GM12878 (cell line): ENCODE data around the gene CNOT6L. TPM values are rescaled to one million over a fixed set of nuclear protein-coding genes. Genes with fewer than 3 reads are reported as not detected.

Source experiments
- ATAC-seq: fragments of 200-7000 bp; cut with Tn5 transposase; 3 replicates; pipeline ENCODE4 v1.9.1; 2020; ENCODE audit warnings: mild to moderate bottlenecking, moderate library complexity
- BruUV-seq: library from RNA; stranded (reverse); fragments of 400-500 nt; replicated peaks from 2 replicates; lab custom pipeline; 2021; lab: Mats Ljungman, UMichigan
- CTCF ChIA-PET: fragments of 300-600 bp; sonication (Branson Sonifier 250); formaldehyde crosslinking; extraction: SDS; loops from one replicate; lab custom pipeline; 2021; ENCODE audit warnings: inconsistent platforms; lab: Yijun Ruan, JAX
- POLR2A ChIA-PET: fragments of 350-600 bp; formaldehyde crosslinking; extraction: SDS; loops from one replicate; lab custom pipeline; 2021; ENCODE audit warnings: inconsistent platforms; lab: Charles Lee
- RAD21 ChIA-PET: fragments of 300-600 bp; sonication (Branson Sonifier 250); formaldehyde crosslinking; loops from one replicate; lab custom pipeline; 2023; ENCODE audit warnings: antibody characterized with exemption; ENCODE audit not compliant: unreplicated experiment; lab: Charles Lee
- SMC1A ChIA-PET: fragments of 300-600 bp; sonication (Branson Sonifier 250); formaldehyde crosslinking; loops from one replicate; lab custom pipeline; 2023; ENCODE audit not compliant: unreplicated experiment, uncharacterized antibody; lab: Charles Lee
- DNase-seq: peaks from one replicate; pipeline ENCODE4 v3.0.0-alpha.2; 2011; ENCODE audit warnings: low read depth, low spot score
- FAIRE-seq: peaks from 3 replicates; lab custom pipeline; 2011; peaks lifted over from hg19 to GRCh38; lab: Jason Lieb, UNC
- H2AFZ ChIP-seq: 2 replicates; pipeline ENCODE4 v1.6.0; 2011; ENCODE audit warnings: low read depth, low read length, control low read depth; ENCODE audit not compliant: control insufficient read depth
- H3K27ac ChIP-seq: 2 replicates; pipeline ENCODE4 v1.5.1; 2011; ENCODE audit warnings: control low read depth; ENCODE audit not compliant: control insufficient read depth, insufficient read depth
- H3K27me3 ChIP-seq, 2 experiments: replicated peaks in 1 of 2; 2 replicates each; pipeline versions ENCODE4 v1.6.0 to v1.6.1; 2011; ENCODE audit warnings: low read length in 1 of 2; ENCODE audit not compliant: control insufficient read depth in 2 of 2, insufficient read depth in 2 of 2
- H3K36me3 ChIP-seq, 2 experiments: 2 replicates each; pipeline ENCODE4 v1.5.1; 2011; ENCODE audit warnings: low read length in 1 of 2; ENCODE audit not compliant: control insufficient read depth in 2 of 2, insufficient read depth in 2 of 2
- H3K4me1 ChIP-seq: 2 replicates; pipeline ENCODE4 v1.6.1; 2011; ENCODE audit warnings: mild to moderate bottlenecking, low read length, moderate library complexity, mixed read lengths; ENCODE audit not compliant: control insufficient read depth, insufficient read depth
- H3K4me2 ChIP-seq: 2 replicates; pipeline ENCODE4 v1.6.0; 2011; ENCODE audit warnings: control low read depth; ENCODE audit not compliant: control insufficient read depth, insufficient read depth
- H3K4me3 ChIP-seq: fragments of 200-600 bp; sonication (generic); 2 replicates; pipeline ENCODE4 v1.5.1; 2016
- H3K79me2 ChIP-seq: 2 replicates; pipeline ENCODE4 v1.6.0; 2011; ENCODE audit warnings: low read length; ENCODE audit not compliant: control insufficient read depth, insufficient read depth
- H3K9ac ChIP-seq: 2 replicates; pipeline ENCODE4 v1.8.0; 2011; ENCODE audit warnings: low read length, control low read depth, mixed read lengths; ENCODE audit not compliant: control insufficient read depth, insufficient read depth
- H3K9me3 ChIP-seq: replicated peaks from 3 replicates; pipeline ENCODE4 v1.5.1; 2011; ENCODE audit warnings: mild to moderate bottlenecking, low read length; ENCODE audit not compliant: control insufficient read depth, insufficient read depth
- H4K20me1 ChIP-seq: 2 replicates; pipeline ENCODE4 v1.6.0; 2011; ENCODE audit not compliant: control insufficient read depth, insufficient read depth
- CBX3 ChIP-seq: fragments of 200-600 bp; sonication (generic); IDR thresholded peaks from 2 replicates; pipeline ENCODE4 v1.6.1; 2016; ENCODE audit warnings: low read depth, borderline replicate concordance
- E2F4 ChIP-seq: IDR thresholded peaks from 2 replicates; pipeline ENCODE4 v1.6.1; 2012; ENCODE audit warnings: low read depth, low read length, improper control_type of control experiment
- E2F8 ChIP-seq: fragments of 450-650 bp; IDR thresholded peaks from 2 replicates; pipeline ENCODE4 v1.6.1; 2018; ENCODE audit warnings: mild to moderate bottlenecking, low read depth, moderate library complexity; ENCODE audit not compliant: partially characterized antibody
- HDAC6 ChIP-seq: fragments of 200-600 bp; sonication (generic); IDR thresholded peaks from one replicate; pipeline ENCODE4 v1.8.0; 2017; ENCODE audit warnings: antibody characterized with exemption; ENCODE audit not compliant: unreplicated experiment
- IKZF1 ChIP-seq: fragments of 450-650 bp; conservative IDR thresholded peaks from 2 replicates; pipeline ENCODE4 v1.6.1; 2017; ENCODE audit warnings: antibody characterized with exemption, mild to moderate bottlenecking
- KAT2A ChIP-seq: conservative IDR thresholded peaks from 2 replicates; pipeline ENCODE4 v1.6.1; 2011; ENCODE audit warnings: low read depth, low read length; ENCODE audit not compliant: control insufficient read depth
- MYB ChIP-seq: fragments of 150-350 bp; IDR thresholded peaks from 2 replicates; pipeline ENCODE4 v1.6.1; 2014; ENCODE audit warnings: mild to moderate bottlenecking, low read depth, low read length, borderline replicate concordance
- NR2C2 ChIP-seq: IDR thresholded peaks from 2 replicates; pipeline ENCODE4 v1.6.1; 2011; ENCODE audit warnings: borderline replicate concordance, low read depth; ENCODE audit not compliant: control insufficient read depth, insufficient read length
- REST ChIP-seq: IDR thresholded peaks from 2 replicates; pipeline ENCODE4 v1.6.1; 2012; ENCODE audit warnings: mild to moderate bottlenecking, low read depth, low read length
- RFX5 ChIP-seq: IDR thresholded peaks from 2 replicates; pipeline ENCODE4 v1.6.1; 2011; ENCODE audit warnings: low read depth, low read length, improper control_type of control experiment
- TARDBP ChIP-seq: IDR thresholded peaks from 2 replicates; pipeline ENCODE4 v1.6.1; 2016; ENCODE audit warnings: borderline replicate concordance
- YBX1 ChIP-seq: fragments of 450-650 bp; IDR thresholded peaks from 2 replicates; pipeline ENCODE4 v1.6.1; 2016; ENCODE audit warnings: antibody characterized with exemption
- ZSCAN29 ChIP-seq: fragments of 450-650 bp; IDR thresholded peaks from 2 replicates; pipeline ENCODE4 v1.6.1; 2017; ENCODE audit warnings: mild to moderate bottlenecking, moderate library complexity
- WGBS: methylation state at CpG from one replicate; pipeline ENCODE4 v1.1.6; 2016; ENCODE audit warnings: low lambda C conversion rate; ENCODE audit not compliant: insufficient replicate concordance, insufficient coverage; ENCODE audit errors: missing lambda C conversion rate; 5-methylcytosine and 5-hydroxymethylcytosine counted together
- in situ Hi-C: fragments of 300-500 bp; cut with MboI; formaldehyde crosslinking; loops from 9 replicates; pipeline ENCODE4 v1.14.3; 2018; ENCODE audit warnings: mixed read lengths
- intact Hi-C: fragments of 100-400 bp; cut with micrococcal nuclease; formaldehyde crosslinking; loops from one replicate; pipeline ENCODE4 v1.14.2; 2022; ENCODE audit not compliant: unreplicated experiment
- polyA plus RNA-seq, 11 experiments: library from polyadenylated mRNA; depleted of rRNA in 4 of 11; unstranded in 6 of 11; stranded (reverse) in 5 of 11; fragments of >200 nt; fragmentation: Nextera tagmentation in 4 of 11; fragmentation: Illumina TruSeq in 1 of 11; extraction: Ambion mirVana in 4 of 11; extraction: Trizol in 1 of 11; gene quantifications; 1 replicate in 1 of 11; 2 replicates in 10 of 11; pipeline versions ENCODE4 v1.2.1 to v1.2.3, GENCODE V29; 2011 to 2016; ENCODE audit warnings: inconsistent platforms in 2 of 11, missing spikeins in 2 of 11, low read depth in 1 of 11
- total RNA-seq, 4 experiments: library from RNA; depleted of rRNA in 3 of 4; stranded (reverse); fragments of >200 nt in 3 of 4; fragmentation: Illumina TruSeq in 1 of 4; extraction: Trizol in 1 of 4; gene quantifications; 2 replicates each; pipeline versions ENCODE4 v1.2.1 to v1.2.3, GENCODE V29; 2013 to 2021
- TF ChIP-seq, protein P1 (sequence below): fragments of 450-650 bp; conservative IDR thresholded peaks from 2 replicates; pipeline ENCODE4 v1.6.1; 2017; ENCODE audit warnings: mild to moderate bottlenecking, moderate library complexity
- TF ChIP-seq, protein P2 (sequence below): IDR thresholded peaks from 2 replicates; pipeline ENCODE4 v1.6.1; 2011; ENCODE audit warnings: low read depth, mild to moderate bottlenecking, low read length, moderate library complexity, borderline replicate concordance; ENCODE audit errors: extremely low read depth

The CNOT6L gene
- total and polyA plus RNA-seq, 10 of the 15 experiments (the other 5 are each of a cell fraction or from before 2014, with no cell fraction given): 1.1 to 10.0 (median 3.0) TPM

DNA sequence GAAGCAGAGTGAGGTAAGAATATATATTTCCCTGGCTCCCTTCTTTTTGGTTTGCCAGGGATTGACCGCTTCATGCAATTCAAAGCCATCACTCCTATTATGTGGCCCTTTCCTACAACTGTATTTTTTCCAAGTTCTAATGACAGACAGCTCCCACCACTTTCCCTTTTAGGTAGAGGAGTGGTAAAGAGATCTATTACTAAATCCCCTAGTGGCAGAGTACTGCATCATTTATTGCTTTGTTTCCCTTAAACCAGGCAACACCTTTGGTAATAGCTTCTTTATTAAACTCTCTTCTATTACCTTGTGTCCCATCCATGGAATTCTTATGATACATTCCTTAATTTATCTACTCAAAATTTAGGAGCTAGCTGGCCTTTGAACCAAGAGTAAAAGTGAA, 90.7 kb downstream of the CNOT6L start:
- ChIA-PET CTCF (no interaction called here), POLR2A (no interaction called here), SMC1A (interaction anchor here (1.1 to 1.7 kb wide), 2 partner anchors 11 to 12 kb away, joined by 3 to 4 read pairs; no protein-coding TSS in a partner anchor), RAD21 (no interaction called here)
- Histone ChIP-seq H2AFZ (no peak overlapping the region), H4K20me1 (no peaks in the 10 kb centered on the region), H3K9ac (no peak overlapping the region), H3K4me3 (no peak overlapping the region), H3K79me2 (no peaks in the 10 kb centered on the region), H3K36me3 (peaks cover 0 to 5% of the 10 kb centered on the region in 2 experiments; a peak in 1 of 4 replicates), H3K4me2 (no peak overlapping the region), H3K4me1 (no peaks in the 10 kb centered on the region), H3K9me3 (no peaks in the 10 kb centered on the region), H3K27ac (no peak overlapping the region), H3K27me3 (no peaks in the 10 kb centered on the region)
- in situ Hi-C loops: no loop called here
- intact Hi-C loops: no loop called here
- FAIRE-seq (no peak), ATAC-seq (no peak), DNase-seq (no peak)
- no TSS peak for BruUV-seq
- WGBS: 100% methylated on average over 1 of the region's 1 CpG
- no peak for TF ChIP-seq IKZF1
- no peak for TF ChIP-seq YBX1
- TF ChIP-seq HDAC6: no peak
- no peak for TF ChIP-seq KAT2A
- no peak for TF ChIP-seq TARDBP
- no peak for TF ChIP-seq MYB
- no peak for TF ChIP-seq RFX5
- no peak for TF ChIP-seq CBX3
- TF ChIP-seq NR2C2: no peak
- no peak for TF ChIP-seq E2F4
- TF ChIP-seq REST: no peak
- no peak for TF ChIP-seq ZSCAN29
- no peak for TF ChIP-seq E2F8
- TF ChIP-seq, protein P1, sequence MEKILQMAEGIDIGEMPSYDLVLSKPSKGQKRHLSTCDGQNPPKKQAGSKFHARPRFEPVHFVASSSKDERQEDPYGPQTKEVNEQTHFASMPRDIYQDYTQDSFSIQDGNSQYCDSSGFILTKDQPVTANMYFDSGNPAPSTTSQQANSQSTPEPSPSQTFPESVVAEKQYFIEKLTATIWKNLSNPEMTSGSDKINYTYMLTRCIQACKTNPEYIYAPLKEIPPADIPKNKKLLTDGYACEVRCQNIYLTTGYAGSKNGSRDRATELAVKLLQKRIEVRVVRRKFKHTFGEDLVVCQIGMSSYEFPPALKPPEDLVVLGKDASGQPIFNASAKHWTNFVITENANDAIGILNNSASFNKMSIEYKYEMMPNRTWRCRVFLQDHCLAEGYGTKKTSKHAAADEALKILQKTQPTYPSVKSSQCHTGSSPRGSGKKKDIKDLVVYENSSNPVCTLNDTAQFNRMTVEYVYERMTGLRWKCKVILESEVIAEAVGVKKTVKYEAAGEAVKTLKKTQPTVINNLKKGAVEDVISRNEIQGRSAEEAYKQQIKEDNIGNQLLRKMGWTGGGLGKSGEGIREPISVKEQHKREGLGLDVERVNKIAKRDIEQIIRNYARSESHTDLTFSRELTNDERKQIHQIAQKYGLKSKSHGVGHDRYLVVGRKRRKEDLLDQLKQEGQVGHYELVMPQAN: no peak
- TF ChIP-seq, protein P2, sequence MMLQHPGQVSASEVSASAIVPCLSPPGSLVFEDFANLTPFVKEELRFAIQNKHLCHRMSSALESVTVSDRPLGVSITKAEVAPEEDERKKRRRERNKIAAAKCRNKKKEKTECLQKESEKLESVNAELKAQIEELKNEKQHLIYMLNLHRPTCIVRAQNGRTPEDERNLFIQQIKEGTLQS: no peak
